Measurements from ENCODE around the gene VANGL1. TPM values are rescaled to one million over a fixed set of nuclear protein-coding genes. Genes with fewer than 3 reads are reported as not detected.

The VANGL1 gene
- total and polyA plus RNA-seq, 2 of the 13 experiments (the other 11 are each of a cell fraction or from before 2014, with no cell fraction given) = 5.3 to 9.4 TPM

DNA sequence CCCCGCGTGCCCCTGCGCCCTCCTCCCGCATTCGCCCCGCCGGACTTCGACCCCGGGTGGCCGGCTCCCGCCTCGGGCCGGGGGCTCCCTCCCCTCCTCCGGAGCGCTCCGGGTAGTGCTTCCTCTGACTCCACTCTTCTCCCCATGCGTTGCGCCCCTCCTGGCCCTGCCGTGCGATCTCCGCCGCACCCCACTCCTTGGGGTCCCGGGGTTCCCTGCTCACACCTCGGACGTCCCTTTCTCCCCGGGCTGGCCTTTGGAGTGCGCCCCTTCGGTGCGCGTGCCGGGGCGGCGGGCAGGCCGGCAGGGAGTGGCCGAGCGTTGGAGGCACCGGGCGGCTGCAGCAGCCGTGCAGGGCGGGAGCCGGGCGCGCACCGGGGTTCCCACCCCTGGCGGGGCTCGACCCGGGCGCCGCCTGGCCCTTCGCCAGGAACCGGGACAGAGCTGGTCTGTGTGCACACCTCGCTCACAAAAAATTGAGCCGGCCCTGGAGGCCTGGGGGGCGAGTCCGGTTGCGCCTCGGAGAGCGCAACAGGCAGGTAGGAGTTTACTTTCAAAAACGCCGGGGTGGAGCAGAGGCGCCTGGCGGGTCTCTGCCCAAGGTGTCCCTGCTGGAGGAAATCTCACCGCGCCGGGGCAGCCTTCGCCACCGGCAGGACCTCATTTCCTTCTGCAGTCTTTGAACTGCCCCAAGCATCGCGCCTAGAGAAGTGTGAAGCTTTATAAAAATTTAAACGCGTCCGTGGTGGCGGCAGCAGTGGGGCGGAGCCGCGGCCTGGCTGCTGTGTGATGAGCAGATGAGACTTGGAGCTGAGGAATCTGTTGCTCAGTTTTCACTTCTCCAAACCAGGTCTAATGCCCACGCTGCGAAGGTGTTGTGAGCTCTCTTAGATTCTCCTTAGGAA, 650 bp downstream of the VANGL1 start (continued):
- TF ChIP-seq, protein P1, sequence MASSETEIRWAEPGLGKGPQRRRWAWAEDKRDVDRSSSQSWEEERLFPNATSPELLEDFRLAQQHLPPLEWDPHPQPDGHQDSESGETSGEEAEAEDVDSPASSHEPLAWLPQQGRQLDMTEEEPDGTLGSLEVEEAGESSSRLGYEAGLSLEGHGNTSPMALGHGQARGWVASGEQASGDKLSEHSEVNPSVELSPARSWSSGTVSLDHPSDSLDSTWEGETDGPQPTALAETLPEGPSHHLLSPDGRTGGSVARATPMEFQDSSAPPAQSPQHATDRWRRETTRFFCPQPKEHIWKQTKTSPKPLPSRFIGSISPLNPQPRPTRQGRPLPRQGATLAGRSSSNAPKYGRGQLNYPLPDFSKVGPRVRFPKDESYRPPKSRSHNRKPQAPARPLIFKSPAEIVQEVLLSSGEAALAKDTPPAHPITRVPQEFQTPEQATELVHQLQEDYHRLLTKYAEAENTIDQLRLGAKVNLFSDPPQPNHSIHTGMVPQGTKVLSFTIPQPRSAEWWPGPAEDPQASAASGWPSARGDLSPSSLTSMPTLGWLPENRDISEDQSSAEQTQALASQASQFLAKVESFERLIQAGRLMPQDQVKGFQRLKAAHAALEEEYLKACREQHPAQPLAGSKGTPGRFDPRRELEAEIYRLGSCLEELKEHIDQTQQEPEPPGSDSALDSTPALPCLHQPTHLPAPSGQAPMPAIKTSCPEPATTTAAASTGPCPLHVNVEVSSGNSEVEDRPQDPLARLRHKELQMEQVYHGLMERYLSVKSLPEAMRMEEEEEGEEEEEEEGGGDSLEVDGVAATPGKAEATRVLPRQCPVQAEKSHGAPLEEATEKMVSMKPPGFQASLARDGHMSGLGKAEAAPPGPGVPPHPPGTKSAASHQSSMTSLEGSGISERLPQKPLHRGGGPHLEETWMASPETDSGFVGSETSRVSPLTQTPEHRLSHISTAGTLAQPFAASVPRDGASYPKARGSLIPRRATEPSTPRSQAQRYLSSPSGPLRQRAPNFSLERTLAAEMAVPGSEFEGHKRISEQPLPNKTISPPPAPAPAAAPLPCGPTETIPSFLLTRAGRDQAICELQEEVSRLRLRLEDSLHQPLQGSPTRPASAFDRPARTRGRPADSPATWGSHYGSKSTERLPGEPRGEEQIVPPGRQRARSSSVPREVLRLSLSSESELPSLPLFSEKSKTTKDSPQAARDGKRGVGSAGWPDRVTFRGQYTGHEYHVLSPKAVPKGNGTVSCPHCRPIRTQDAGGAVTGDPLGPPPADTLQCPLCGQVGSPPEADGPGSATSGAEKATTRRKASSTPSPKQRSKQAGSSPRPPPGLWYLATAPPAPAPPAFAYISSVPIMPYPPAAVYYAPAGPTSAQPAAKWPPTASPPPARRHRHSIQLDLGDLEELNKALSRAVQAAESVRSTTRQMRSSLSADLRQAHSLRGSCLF (CRISPR knock-in tag; IDR thresholded peaks at IDR 0.05; ENCODE audit: borderline replicate concordance) = no peak
- no peak for TF ChIP-seq FOSL1 (CRISPR knock-in tag; IDR thresholded peaks at IDR 0.05; ENCODE audit: borderline replicate concordance)
- TF ChIP-seq ZFY (CRISPR knock-in tag; IDR thresholded peaks at IDR 0.05) = peak; percentile 86
- no peak for TF ChIP-seq FLYWCH1 (CRISPR knock-in tag; IDR thresholded peaks at IDR 0.05)
- no peak for TF ChIP-seq KAT2B (IDR thresholded peaks at IDR 0.05; ENCODE audit: borderline replicate concordance, low read depth, low read length)
- no peak for TF ChIP-seq ZBTB38 (CRISPR knock-in tag; IDR thresholded peaks at IDR 0.05)
- no peak for TF ChIP-seq ZNF792 (CRISPR knock-in tag; IDR thresholded peaks at IDR 0.05)
- TF ChIP-seq MED8 (CRISPR knock-in tag; IDR thresholded peaks at IDR 0.05; ENCODE audit: insufficient replicate concordance) = no peak
- TF ChIP-seq CC2D1A (CRISPR knock-in tag; IDR thresholded peaks at IDR 0.05) = no peak
- TF ChIP-seq, protein P2, sequence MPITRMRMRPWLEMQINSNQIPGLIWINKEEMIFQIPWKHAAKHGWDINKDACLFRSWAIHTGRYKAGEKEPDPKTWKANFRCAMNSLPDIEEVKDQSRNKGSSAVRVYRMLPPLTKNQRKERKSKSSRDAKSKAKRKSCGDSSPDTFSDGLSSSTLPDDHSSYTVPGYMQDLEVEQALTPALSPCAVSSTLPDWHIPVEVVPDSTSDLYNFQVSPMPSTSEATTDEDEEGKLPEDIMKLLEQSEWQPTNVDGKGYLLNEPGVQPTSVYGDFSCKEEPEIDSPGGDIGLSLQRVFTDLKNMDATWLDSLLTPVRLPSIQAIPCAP (CRISPR knock-in tag; IDR thresholded peaks at IDR 0.05; ENCODE audit: low read depth) = no peak
- TF ChIP-seq ZFP82 (CRISPR knock-in tag; IDR thresholded peaks at IDR 0.05; ENCODE audit: borderline replicate concordance) = no peak
- TF ChIP-seq ZNF878 (CRISPR knock-in tag; IDR thresholded peaks at IDR 0.05) = no peak
- TF ChIP-seq ADNP (CRISPR knock-in tag; IDR thresholded peaks at IDR 0.05) = 0 out of 2 replicates have a peak, but pooled peaks have one; percentile 5
- TF ChIP-seq KMT2A (CRISPR knock-in tag; IDR thresholded peaks at IDR 0.05) = no peak; the same call in 1 of the 2 replicates
- TF ChIP-seq ZNF121 (CRISPR knock-in tag; IDR thresholded peaks at IDR 0.05) = no peak
- TF ChIP-seq ZBTB21 (CRISPR knock-in tag; IDR thresholded peaks at IDR 0.05) = no peak
- TF ChIP-seq, protein P3, sequence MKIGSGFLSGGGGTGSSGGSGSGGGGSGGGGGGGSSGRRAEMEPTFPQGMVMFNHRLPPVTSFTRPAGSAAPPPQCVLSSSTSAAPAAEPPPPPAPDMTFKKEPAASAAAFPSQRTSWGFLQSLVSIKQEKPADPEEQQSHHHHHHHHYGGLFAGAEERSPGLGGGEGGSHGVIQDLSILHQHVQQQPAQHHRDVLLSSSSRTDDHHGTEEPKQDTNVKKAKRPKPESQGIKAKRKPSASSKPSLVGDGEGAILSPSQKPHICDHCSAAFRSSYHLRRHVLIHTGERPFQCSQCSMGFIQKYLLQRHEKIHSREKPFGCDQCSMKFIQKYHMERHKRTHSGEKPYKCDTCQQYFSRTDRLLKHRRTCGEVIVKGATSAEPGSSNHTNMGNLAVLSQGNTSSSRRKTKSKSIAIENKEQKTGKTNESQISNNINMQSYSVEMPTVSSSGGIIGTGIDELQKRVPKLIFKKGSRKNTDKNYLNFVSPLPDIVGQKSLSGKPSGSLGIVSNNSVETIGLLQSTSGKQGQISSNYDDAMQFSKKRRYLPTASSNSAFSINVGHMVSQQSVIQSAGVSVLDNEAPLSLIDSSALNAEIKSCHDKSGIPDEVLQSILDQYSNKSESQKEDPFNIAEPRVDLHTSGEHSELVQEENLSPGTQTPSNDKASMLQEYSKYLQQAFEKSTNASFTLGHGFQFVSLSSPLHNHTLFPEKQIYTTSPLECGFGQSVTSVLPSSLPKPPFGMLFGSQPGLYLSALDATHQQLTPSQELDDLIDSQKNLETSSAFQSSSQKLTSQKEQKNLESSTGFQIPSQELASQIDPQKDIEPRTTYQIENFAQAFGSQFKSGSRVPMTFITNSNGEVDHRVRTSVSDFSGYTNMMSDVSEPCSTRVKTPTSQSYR (CRISPR knock-in tag; IDR thresholded peaks at IDR 0.05; ENCODE audit: borderline replicate concordance) = no peak
- no peak for TF ChIP-seq YY1 (IDR thresholded peaks at IDR 0.05; ENCODE audit: insufficient read depth, insufficient replicate concordance, low read depth, low read length)
- TF ChIP-seq, protein P4, sequence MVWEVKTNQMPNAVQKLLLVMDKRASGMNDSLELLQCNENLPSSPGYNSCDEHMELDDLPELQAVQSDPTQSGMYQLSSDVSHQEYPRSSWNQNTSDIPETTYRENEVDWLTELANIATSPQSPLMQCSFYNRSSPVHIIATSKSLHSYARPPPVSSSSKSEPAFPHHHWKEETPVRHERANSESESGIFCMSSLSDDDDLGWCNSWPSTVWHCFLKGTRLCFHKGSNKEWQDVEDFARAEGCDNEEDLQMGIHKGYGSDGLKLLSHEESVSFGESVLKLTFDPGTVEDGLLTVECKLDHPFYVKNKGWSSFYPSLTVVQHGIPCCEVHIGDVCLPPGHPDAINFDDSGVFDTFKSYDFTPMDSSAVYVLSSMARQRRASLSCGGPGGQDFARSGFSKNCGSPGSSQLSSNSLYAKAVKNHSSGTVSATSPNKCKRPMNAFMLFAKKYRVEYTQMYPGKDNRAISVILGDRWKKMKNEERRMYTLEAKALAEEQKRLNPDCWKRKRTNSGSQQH (CRISPR knock-in tag; IDR thresholded peaks at IDR 0.05; ENCODE audit: low read depth) = no peak
- TF ChIP-seq TEAD2 (CRISPR knock-in tag; IDR thresholded peaks at IDR 0.05) = no peak
